HG03342 (cell line): ENCODE data around the gene M1AP.
"Not testable (repeated sequence)": the region's sequence is repeated elsewhere in the genome, so short reads cannot be mapped to it uniquely, and the experiment has no call there.

ENCODE experiments used
- ATAC-seq: cut with Tn5 transposase; IDR thresholded peaks from one replicate; pipeline ENCODE4 v1.9.1; 2021; ENCODE audit warnings: mild to moderate bottlenecking, moderate library complexity; ENCODE audit not compliant: unreplicated experiment

The M1AP gene

DNA sequence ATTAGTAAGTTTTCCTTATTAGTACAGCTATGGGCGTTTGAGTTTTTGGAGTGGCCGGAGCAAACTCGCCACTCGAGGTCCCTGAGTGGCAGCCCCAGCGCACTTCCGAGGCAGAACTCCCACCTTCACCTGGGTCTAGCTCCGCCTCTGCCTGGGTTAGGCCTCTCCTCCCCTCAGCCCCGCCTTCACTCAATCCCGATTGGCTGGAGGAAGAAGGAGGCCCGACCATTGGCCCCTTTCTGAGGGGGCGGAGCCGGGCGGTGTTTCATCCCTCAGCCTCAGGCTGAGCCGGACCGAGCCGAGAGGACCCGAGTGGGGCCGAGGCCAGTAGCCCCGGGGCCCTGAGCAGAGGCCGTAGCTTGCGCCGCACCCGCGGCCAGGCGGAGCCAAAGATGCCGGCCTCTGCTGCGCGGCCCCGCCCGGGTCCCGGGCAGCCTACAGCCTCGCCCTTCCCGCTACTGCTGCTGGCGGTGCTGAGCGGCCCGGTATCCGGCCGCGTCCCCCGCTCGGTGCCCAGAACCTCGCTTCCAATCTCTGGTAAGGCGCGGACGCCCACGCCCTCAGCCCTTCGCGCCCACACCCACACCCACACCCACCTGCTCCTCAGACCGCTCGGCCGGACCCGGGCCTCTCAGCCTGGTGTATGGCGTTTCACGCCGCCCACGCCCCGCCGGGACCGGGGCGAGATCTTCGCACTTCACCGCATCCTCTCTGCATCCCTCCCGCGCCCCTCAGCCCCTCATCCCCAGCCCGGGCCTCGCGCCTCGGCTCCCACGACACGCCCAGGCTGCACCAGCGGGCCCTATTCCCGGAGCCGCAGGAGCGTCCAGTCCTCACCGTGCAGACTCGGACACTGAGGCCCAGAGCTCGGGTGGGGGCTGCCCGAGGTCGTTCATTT, 6.1 kb upstream of the M1AP start, which contains the start of gene SEMA4F:
TSS of gene SEMA4F (plus strand) at position 263 of the 898 bp plus-strand sequence. CDS start at position 393, 130 bp downstream.
- peak; percentile 100 for ATAC-seq

DNA sequence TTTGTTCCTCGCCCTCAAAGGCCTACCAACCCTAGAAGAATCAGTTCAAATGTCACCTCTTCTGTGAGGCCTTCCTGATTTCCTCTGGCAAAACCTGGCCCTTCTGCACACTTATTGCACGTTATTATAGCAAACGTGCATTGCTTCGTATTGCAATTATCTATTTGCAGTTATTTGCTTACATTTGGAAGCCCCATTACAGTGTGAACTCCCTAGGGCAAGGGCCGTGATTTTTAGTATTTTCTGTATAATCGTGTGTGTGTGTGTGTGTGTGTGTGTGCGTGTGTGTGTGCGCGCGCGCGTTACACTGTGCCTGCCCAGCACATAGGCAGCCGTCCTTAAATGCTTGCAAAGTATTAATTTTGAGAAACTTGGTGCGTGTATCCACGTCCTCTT, 5.5 kb upstream of the M1AP start:
- peak; percentile 19 for ATAC-seq

DNA sequence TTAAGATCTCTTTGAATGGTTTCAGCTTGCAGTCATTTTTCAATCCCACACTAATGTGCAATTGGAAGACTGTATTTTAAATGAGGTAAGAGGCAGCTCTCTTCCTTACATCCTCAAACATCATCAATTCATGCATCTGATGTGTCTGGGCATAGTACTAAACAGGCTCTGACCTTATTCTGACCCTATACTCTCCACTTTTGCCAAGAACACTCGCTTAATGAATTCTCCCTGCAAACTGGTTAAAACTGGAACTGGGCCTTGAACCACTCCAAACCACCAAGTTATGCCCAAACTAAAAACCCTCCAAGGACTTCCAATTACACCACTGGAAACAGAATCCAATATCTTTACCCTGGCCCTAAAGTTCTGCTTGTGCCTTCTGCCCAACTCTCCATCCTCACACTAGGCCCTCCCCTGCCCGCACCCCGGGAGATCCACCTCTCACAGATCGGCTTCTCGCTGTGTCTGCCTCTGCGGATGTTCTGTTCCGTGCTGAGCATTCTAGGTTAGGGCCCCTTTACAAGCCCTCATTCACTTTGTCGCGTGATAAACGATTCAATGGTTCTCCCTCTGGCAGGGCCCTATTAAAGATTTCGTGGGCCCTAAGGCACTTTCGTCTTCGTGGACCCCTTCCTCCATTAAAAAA, 1.2 kb downstream of the M1AP start:
- no peak for ATAC-seq

DNA sequence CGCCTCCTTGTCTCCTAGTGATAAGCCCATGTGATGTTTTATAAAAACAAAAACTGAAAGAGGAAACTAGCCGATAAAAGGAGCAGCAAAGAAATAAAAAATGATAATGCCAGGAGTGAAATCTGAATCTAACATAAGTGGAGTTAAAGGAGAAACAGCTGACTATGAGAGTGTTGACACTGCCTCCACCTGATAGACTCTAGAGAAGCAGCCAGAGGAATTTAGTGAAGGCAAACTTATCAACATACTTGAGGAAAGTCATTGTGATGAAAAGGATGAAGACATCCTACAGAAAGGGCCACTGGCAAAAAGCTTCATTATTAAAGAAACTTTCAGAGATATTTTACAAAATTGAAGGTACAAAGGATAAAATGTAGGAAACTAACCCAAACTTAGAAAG, 1.9 kb downstream of the M1AP start:
- no peak for ATAC-seq

DNA sequence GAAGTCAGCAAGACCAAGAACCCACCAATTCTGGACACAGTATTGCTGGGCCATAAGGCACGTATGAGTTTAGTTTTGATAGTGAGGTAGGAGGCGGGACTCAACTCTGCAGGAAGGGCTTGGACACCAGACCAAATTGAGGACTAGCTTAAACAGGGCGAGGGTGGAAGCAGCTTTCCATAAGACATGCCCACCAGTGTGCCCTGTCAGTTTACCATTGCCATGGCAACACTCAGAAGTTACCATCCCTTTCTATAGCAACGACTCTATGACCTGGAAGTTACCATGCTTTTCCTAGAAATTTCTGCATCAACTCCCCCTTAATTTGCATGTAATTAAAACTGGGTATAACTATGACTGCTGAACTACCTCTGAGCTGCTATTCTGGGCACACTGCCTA, 2.8 kb downstream of the M1AP start:
- ATAC-seq = no peak

DNA sequence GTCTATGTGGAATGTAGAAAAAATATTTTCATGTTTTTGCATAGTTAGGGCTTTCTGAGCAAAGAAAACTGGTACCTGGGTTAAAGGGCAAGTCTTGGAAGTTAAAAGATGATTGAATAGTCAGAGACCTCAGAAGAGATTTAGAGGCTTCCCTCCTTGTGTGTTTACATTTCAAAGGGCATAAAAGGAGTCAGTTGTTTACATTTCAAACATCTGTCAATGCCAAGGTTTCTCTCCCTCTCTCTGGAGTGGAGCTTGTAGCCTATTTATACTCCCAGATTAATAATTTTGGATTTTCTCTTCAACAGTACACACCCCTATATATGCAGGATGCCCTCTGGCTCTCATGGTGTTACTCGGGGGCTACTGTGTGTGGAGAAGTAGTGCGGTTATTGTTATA, 8.6 kb downstream of the M1AP start:
- no peak for ATAC-seq

DNA sequence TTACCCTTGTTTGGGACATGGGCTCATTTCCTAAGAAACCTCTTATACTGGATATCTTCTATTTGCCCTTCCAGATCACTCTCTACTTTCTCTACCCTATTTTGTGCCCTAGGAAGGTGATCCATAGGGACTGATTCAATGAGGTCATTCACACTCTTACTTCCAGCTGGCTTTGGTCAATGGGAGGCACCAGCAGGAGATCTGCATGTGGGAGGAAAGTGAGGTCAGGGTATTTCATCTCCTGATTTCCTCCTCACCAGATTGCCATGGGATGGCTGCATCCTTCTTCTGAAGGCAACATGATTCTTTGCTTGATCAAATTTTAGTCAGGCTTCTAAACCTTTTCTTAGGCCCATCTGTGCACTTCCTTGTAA, 15.2 kb downstream of the M1AP start:
- ATAC-seq = no peak

DNA sequence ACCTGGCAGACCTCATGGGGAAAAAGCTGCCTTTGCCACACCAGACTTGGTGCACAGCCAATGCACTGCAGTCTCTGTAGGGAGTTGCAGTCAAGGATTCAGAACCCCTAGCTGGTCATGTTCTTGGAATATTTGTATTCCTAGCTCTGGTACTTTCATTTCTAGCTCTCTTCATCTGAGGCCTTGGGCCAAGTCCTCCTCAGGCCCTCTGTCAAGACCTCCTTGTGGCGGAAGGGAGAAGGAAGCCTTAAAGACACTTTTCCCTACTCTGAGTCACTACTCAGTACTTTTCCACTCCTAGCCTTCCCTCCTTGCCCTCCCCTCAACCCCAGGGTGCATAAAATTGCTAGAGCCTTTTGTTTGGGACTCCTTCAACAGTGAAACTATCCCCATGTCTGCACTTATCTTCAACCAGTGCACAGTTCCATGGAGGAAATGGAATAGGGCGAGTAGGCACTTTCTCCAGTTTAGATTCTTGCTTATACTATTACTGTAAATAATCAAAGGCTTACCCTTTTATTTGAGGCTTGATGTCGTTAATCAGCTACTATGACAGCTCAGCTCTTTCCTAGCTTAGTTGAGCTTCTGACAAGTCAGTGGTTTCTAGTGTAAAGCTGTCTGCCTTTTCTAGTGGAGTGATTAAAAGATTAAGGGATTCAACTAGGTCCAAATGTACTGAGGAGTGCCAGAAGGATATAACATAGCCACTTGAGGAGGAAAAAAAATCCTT, 15.8 kb downstream of the M1AP start:
- ATAC-seq = no peak

DNA sequence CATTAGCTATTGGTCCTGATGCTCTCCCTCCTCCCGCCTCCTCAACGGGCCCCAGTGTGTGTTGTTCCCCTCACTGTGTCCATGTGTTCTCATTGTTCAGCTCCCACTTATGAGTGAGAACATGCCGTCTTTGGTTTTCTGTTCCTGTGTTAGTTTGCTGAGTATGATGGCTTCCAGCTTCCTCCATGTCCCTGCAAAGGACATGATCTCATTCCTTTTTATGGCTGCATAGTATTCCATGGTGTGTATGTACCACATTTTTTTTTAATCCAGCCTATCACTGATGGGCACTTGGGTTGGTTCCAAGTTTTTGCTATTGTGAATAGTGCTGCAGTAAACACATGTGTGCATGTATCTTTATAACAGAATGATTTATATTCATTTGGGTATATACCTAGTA, 17.7 kb downstream of the M1AP start:
- ATAC-seq = not testable (repeated sequence)

DNA sequence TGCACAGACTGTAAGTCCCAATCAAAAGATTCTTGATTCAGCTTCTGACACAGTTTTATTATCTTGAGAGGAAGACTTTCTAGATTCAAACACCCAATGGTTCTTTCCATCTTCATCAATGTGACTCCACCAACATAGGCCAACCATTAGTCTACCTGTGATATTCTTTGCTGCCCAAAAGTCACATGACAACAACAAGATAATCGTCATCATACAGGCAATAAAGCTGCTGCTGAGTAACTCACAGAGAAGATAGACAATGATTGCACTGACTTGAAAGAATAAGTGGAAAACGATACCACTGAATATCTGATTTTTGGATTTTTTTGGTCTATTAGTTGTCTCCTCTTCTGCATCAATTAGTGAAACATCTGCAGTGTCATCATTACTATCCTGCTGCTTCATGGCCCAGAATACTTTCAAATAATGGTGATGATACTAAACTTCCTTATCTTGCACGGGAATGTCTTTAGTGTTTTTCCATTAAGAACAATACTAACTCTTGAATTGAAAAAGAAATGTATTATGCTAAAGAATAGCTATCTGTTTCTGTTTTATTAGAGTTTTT, 19.5 kb downstream of the M1AP start:
- ATAC-seq = no peak

DNA sequence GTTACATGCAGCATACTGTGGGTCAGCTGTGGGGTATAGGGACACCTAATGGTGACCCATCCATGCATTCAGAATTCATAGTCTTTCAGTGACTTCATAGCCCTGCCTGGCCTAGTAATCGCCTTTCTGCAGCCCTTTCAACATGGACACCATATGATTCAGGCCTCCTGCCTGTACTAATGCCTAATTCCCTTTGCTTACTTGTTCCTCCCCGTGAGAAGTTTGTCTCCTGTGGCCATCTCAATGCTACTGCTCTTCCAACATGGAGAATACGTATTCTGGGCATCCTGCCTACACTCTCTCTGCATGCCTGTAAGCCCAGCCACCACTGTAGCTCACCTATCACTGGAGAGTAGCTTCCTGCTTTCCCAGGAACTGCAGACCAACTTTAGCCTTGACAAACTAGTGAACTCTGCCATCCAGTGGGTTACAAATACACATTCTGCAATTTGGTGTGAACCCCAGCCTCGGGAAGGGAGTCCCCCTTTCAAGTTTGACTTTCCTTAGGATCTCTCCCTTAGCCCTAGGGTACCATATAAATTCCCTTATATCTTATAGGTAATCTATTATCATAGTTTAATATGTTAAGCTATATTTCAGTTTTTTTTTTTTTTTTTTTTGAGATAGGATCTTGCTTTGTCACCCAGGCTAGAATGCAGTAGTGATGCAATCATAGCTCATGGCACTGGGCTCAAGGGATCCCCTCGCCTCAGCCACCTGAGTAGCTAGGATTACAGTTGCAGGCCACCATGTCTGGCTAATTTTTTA, 22.3 kb downstream of the M1AP start:
- ATAC-seq = no peak

DNA sequence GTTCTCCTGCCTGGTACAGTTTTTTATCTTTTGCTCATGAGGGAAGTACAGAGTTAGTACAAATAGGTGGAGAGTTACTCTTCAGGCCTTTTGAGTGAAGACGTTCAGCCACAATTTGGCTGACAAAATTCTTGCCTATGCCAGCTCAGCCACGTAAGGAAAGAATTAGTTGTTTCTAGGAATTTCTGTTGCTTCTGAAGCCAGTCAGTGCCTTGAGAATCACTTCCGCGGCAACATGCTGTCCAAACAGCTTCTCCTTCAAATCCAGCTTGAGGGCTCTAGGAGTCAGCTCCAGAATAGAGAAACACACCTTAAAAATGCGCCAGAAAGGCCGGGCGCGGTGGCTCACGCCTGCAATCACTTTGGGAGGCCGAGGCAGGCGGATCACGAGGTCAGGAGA, 27.5 kb downstream of the M1AP start:
- no peak for ATAC-seq

DNA sequence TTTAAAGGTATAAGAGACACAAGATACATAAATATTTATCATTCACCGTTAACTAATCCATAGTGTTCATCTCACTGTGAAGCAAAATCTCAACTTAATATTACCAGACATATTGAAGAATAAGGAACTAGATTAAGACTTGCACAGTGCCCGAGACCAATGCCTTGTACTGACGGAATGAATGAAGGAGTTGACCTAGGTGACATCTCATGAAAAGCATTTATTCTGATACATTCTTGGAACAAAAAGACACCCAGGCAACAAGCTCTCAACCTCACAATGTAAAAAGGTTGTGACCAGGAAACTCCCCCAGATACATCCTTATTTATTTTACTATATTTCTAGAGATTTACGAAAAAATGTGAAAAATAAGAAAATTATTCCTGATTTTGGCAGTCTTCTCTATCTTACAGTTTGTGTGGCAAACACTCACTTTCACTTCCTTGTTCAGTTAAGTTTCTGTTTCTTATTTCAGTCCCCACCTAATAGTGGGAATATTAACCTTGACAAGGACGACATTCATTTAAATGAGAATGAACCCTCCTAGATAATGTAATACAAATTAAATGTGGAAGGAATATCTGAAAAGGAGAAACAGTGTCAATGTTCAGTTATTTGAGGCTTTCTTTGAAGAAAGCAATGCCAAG, 28.4 kb downstream of the M1AP start:
- ATAC-seq = no peak

DNA sequence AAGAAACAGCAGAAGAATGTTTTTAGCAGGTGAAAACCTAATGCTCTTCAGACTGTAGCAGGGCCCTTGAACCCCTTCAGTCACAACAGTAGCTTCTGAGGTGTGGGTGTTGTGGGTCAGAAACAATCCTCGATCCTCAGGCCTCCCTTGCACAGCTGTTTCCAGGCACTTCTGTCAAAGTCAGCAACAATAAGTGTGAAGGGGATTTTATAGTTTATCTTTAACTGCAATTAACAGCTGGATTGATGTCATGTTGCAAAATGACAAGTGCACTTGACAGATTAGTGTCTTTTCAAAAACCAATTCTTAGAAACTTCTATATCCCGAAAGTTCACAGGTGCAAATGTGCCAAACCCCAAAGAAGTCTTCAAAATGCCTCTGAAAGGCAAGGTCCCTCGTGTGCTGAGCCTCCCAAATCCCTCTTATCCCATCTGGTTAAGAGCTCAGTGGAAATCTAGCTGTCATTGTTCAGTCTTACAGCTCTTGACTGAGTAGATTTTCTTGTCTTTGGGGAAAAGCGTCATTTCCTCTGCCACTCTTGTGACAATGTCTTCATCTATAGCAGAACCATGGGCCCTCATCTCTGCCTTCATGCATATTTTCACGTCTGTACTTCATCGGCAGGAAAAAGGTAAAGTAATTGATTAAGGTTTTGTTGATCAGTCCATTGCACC, 29.6 kb downstream of the M1AP start:
- ATAC-seq = no peak

DNA sequence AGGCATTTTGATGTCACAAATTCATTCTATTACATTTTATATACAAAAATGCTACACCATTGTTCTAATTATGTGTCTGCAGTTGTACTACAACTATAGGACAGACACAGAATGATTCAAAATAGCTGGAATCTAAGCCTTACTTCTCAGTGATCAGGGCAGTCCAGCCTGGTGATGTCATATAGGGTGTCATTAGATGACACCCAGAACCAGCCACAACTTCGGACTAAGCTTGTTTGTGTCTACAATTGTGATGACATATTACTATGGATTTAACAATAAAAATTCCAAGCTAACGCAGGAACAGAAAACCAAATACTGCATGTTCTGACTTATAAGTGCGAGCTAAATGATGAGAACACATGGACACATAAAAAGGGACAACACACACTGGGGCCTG, 31.0 kb downstream of the M1AP start:
- ATAC-seq = no peak

DNA sequence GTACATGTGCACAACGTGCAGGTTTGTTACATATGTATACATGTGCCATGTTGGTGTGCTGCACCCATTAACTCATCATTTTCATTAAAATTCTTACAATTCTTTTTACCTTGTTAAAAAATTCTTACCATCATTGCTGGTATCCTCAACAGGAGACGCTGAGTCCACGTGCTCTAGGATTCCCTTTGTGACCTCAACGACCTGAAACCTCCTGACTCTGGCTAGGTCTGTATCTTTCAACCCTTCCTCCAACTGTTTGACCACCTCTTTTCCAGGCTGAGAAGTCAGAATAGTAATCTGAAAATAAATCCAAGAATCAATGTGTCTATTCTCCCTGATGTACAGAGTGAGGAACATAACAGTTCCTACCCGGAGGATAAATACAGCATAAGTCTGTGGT, 41.2 kb downstream of the M1AP start:
- ATAC-seq = no peak

DNA sequence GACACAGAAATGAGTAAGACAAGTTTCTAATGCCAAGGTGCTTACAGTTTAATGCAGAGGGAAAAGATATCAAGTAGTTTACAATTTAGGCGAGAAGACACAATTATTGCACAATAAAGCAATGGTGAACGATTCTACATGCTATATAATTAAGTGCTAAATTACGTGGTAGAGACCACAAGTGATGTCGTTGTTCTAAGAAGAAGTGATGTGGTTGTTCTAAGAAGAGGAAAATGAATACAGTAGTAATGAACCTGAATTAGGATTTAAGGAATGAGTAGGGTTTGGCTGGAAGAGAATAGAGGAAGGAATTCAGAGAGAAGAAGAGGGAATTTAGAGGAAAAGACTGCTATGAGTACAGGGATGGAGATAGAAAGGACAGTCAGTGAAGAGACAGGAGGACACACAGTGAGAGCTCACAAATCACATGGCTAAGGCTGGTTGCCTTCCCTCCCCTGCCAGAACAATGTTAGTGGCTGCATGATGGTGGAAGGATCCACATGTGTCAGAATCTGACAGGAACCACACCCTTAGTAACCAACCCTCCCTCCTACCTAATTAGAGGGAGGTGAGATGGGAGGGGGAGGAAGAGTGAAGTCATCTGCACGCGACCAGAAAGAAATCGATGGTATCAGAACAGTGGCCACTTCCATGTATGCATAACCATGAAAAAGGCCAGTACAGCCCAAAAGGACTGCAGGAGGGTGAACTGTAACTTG, 44.7 kb downstream of the M1AP start:
- no peak for ATAC-seq

DNA sequence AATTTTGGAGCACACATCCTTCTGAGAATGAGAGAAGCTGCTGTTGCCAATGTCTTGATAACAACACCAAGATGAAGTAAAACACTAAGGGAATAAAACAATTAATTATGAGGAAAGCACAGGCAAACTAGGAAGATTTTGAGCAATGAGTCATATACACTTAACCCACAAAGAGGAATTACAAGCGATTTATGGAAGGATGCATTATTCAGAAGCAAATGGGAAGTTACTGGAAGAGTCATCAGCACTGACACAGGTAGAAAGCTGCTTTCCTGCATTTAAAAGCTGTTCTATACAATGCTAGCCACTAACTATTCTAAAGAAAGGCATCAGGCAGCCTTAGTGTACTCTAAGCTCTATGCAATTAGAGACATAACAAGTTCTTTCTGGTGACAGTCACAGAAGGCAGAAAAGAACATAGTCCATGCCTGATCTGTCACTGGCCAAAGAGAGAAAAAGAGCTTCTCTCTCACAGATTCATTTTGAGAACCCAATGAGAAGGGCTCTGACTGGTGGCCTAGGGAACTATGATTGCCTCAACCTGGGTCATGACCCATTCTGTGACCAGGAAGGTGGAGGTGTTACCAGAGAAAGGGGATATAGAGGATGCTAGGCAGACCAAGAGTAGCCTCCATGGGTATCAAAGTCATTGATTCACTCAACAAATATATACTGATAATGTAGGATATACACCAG, 45.4 kb downstream of the M1AP start:
- no peak for ATAC-seq
